Measurements from ENCODE around the gene SYT15. TPM values are rescaled to one million over a fixed set of nuclear protein-coding genes. Genes with fewer than 3 reads are reported as not detected.

SYT15 gene
- total RNA-seq, 2 donors from 2014 or later: 1.3 to 3.2 TPM

DNA sequence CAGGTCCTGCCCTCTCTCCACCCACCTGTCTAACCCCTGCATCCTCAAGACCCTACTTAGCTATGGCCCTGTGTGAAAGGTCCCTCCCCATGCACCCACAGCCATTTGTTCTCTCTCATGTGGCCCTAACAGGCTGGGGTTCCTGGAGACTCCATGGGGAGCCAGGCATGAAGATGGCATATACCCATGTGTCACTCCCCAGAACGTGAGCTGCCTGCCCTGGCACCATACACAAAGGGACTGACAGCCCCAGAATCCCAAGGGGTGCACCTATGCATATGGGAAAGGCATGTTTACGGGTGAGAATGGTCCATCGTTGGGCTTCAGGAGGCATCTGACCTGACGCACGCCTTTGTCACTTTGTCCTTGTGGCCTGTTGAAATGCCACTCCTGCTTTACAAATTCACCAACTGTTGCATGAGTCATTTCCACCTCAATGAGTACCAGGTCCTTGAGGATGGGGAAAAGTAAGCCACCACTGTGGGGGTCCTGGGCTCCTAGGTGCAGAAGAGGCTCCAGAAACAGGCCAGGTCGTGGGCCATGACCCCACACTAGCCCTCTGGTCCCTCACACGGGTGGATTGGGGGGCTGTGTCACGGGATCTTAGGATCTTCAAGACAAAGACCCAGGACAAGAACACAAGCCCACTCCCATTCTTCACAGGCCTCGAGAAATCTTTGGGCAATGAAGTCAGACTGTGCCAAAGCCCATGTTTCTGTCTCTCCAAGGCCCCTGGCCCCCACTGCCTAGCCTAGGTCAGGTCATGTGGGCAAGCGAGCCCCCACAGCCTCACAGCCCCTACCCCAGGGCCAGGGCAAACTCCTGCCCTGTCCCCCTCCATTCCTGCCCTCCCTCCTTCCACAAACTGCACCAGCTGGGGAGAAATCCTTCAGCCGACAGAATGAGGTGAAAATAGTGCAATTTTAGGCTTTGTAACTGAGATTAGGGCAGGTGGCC is 31.1 kb upstream of the SYT15 start:
- H3K27me3 Mint-ChIP-seq (ENCODE audit: insufficient read depth): peaks cover 6% of the 10 kb centered on the region
- no peak overlapping the region for H3K4me3 ChIP-seq (ENCODE audit: low read length)
- TF ChIP-seq, protein P1, sequence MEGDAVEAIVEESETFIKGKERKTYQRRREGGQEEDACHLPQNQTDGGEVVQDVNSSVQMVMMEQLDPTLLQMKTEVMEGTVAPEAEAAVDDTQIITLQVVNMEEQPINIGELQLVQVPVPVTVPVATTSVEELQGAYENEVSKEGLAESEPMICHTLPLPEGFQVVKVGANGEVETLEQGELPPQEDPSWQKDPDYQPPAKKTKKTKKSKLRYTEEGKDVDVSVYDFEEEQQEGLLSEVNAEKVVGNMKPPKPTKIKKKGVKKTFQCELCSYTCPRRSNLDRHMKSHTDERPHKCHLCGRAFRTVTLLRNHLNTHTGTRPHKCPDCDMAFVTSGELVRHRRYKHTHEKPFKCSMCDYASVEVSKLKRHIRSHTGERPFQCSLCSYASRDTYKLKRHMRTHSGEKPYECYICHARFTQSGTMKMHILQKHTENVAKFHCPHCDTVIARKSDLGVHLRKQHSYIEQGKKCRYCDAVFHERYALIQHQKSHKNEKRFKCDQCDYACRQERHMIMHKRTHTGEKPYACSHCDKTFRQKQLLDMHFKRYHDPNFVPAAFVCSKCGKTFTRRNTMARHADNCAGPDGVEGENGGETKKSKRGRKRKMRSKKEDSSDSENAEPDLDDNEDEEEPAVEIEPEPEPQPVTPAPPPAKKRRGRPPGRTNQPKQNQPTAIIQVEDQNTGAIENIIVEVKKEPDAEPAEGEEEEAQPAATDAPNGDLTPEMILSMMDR (conservative IDR thresholded peaks at IDR 0.05): no peak
- no peaks in the 10 kb centered on the region for H3K9me3 ChIP-seq (ENCODE audit: control insufficient read depth, low read length)
- no peaks in the 10 kb centered on the region for H3K4me1 ChIP-seq (ENCODE audit: control insufficient read depth, insufficient read depth, low read length)
- no peak overlapping the region for H3K9ac ChIP-seq (ENCODE audit: extremely low read depth, low read length, poor library complexity, severe bottlenecking)
- no peaks in the 10 kb centered on the region for H3K9me3 Mint-ChIP-seq
- H3K27me3 ChIP-seq (ENCODE audit: control insufficient read depth, insufficient read depth, low read length, poor library complexity, severe bottlenecking): no peaks in the 10 kb centered on the region
- peaks cover 2% of the 10 kb centered on the region for H3K36me3 Mint-ChIP-seq (ENCODE audit: low read depth)
- 76 to 80% methylated on average over 11 of the region's 11 CpGs for WGBS, 2 experiments (ENCODE audit: insufficient coverage in 1 of 2, insufficient read length in 1 of 2)
- H3K4me3 Mint-ChIP-seq: no peak overlapping the region
- H3K4me1 Mint-ChIP-seq: no peaks in the 10 kb centered on the region
- no peak overlapping the region for H3K27ac Mint-ChIP-seq
- DNase-seq: peak; percentile 53
- H3K27ac ChIP-seq (ENCODE audit: low read depth, low read length): no peak overlapping the region
- no peaks in the 10 kb centered on the region for H3K36me3 ChIP-seq (ENCODE audit: control insufficient read depth, insufficient read depth, low read length)

DNA sequence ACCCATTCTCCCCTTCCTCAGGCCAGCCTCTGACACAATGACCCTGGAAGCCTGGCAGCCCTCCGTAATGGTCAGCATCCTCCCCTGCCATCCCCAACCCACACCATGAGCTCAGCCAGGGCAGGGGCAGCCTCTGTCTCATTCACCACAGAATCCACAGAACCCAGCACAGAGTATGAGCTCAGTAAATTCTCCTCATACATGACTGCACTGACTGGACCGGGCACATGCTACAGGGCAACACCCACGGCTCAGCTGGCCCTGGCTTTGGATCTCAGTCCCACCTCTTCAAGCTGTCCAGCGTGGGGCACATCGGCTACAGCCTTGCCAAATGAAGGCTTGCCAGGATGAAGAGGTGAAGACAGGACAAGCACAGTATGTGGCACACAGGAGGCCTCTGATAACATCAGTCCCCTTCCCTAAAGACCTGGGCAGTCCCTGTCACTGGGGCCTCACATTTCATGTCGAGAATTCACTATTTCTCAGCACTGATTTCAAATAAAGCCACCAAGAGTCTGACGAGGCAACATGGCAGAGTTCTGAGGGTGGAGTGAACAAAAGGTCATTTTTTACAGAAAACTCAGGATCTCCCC is 30.3 kb upstream of the SYT15 start:
- Histone ChIP-seq H3K9ac (ENCODE audit: extremely low read depth, low read length, poor library complexity, severe bottlenecking) (no peak overlapping the region), H3K4me1 (ENCODE audit: control insufficient read depth, insufficient read depth, low read length) (no peaks in the 10 kb centered on the region), H3K36me3 (ENCODE audit: control insufficient read depth, insufficient read depth, low read length) (no peaks in the 10 kb centered on the region), H3K27me3 (ENCODE audit: control insufficient read depth, insufficient read depth, low read length, poor library complexity, severe bottlenecking) (no peaks in the 10 kb centered on the region), H3K4me3 (ENCODE audit: low read length) (no peak overlapping the region), H3K9me3 (ENCODE audit: control insufficient read depth, low read length) (no peaks in the 10 kb centered on the region), H3K27ac (ENCODE audit: low read depth, low read length) (no peak overlapping the region)
- peaks cover 2% of the 10 kb centered on the region for H3K36me3 Mint-ChIP-seq (ENCODE audit: low read depth)
- TF ChIP-seq, protein P1 (conservative IDR thresholded peaks at IDR 0.05): no peak
- no peaks in the 10 kb centered on the region for H3K9me3 Mint-ChIP-seq
- 77 to 82% methylated on average over 5 to 7 of the region's 7 CpGs for WGBS, 2 experiments (ENCODE audit: insufficient coverage in 1 of 2, insufficient read length in 1 of 2)
- H3K4me3 Mint-ChIP-seq: no peak overlapping the region
- no peak overlapping the region for H3K27ac Mint-ChIP-seq
- no peaks in the 10 kb centered on the region for H3K4me1 Mint-ChIP-seq
- DNase-seq: no peak
- peaks cover 6% of the 10 kb centered on the region for H3K27me3 Mint-ChIP-seq (ENCODE audit: insufficient read depth)

DNA sequence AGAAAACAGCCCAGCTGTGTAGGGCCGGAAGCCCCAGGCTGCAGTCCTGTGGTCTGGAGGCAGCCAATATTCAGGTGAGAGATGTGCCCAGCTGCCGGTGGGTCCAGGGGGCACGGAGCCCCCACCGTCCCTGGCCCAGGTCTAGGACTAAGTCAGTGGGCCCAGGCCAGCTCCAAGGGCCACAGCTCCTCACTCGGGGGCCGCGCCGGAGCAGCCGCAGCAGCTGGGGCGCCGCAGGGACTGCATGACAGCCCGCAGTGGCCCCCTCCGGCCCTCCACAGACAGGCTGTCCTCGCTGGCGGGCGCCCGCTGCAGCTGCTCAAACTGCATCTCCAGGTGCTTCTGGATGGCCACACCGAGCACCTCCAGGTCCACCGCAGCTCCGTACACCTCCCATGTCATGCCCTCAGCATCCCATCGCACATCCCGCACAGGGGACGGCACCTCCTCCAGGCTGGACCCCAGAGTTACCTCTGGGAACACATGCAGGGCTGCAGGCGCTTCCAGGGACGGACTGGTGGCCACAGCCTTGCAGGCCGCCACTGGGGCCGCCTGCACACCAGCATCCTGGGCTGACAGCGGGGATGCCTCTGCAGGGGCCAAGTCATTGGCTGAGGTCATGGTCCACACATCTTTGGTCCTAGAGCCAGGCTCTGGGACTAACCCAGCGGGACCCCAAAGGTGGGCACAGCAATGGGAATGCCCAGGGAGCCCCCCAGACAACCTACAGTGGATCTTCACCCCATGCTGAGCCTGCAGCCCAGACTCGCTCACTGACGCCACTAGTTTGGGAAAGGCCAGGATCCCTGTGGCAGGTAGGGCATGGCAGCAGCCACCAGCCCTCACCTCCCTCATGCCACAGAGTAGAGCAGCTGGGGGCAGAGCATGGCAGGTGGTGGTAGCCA is 29.5 kb upstream of the SYT15 start:
- Histone ChIP-seq H3K4me3 (ENCODE audit: low read length) (no peak overlapping the region), H3K9ac (ENCODE audit: extremely low read depth, low read length, poor library complexity, severe bottlenecking) (no peak overlapping the region), H3K27me3 (ENCODE audit: control insufficient read depth, insufficient read depth, low read length, poor library complexity, severe bottlenecking) (peaks cover 2% of the 10 kb centered on the region), H3K4me1 (ENCODE audit: control insufficient read depth, insufficient read depth, low read length) (no peaks in the 10 kb centered on the region), H3K9me3 (ENCODE audit: control insufficient read depth, low read length) (no peaks in the 10 kb centered on the region), H3K27ac (ENCODE audit: low read depth, low read length) (no peak overlapping the region), H3K36me3 (ENCODE audit: control insufficient read depth, insufficient read depth, low read length) (no peaks in the 10 kb centered on the region)
- peaks cover 2% of the 10 kb centered on the region for H3K36me3 Mint-ChIP-seq (ENCODE audit: low read depth)
- 86 to 87% methylated on average over 31 of the region's 31 CpGs for WGBS, 2 experiments (ENCODE audit: insufficient coverage in 1 of 2, insufficient read length in 1 of 2)
- DNase-seq: peak; percentile 56
- H3K27me3 Mint-ChIP-seq (ENCODE audit: insufficient read depth): no peaks in the 10 kb centered on the region
- no peaks in the 10 kb centered on the region for H3K4me1 Mint-ChIP-seq
- H3K4me3 Mint-ChIP-seq: no peak overlapping the region
- H3K27ac Mint-ChIP-seq: no peak overlapping the region
- TF ChIP-seq, protein P1 (conservative IDR thresholded peaks at IDR 0.05): no peak
- H3K9me3 Mint-ChIP-seq: no peaks in the 10 kb centered on the region

Data from endodermal cell (in vitro differentiated cells).